Keratinocyte (primary cell): Measurements from ENCODE around the gene LACTBL1. TPM values are rescaled to one million over a fixed set of nuclear protein-coding genes. Genes with fewer than 3 reads are reported as not detected.

ENCODE experiments used
- DNase-seq: peaks from one replicate; pipeline ENCODE4 v3.0.0-alpha.2; 2011; ENCODE audit warnings: low read depth, missing footprints, low spot score
- FAIRE-seq: peaks from 2 replicates; lab custom pipeline; 2011; peaks lifted over from hg19 to GRCh38; lab: Jason Lieb, UNC
- H2AFZ ChIP-seq: 2 replicates; pipeline ENCODE4 v1.6.0; 2012; ENCODE audit warnings: low read length, control low read depth, inconsistent platforms; ENCODE audit not compliant: control insufficient read depth
- H3K27ac ChIP-seq: 2 replicates; pipeline ENCODE4 v1.5.1; 2011; ENCODE audit warnings: low read length; ENCODE audit not compliant: control insufficient read depth, insufficient read depth
- H3K27me3 ChIP-seq: 3 replicates; pipeline ENCODE4 v1.6.0; 2011; ENCODE audit warnings: low read length; ENCODE audit not compliant: control insufficient read depth, insufficient read depth; ENCODE audit errors: extremely low read depth
- H3K36me3 ChIP-seq, 2 experiments: 2 replicates in 1 of 2; 3 replicates in 1 of 2; pipeline ENCODE4 v1.5.1; 2011; ENCODE audit warnings: low read length in 2 of 2, mild to moderate bottlenecking in 1 of 2; ENCODE audit not compliant: control insufficient read depth in 2 of 2, insufficient read depth in 2 of 2; ENCODE audit errors: extremely low read depth in 1 of 2
- H3K4me1 ChIP-seq: 3 replicates; pipeline ENCODE4 v1.5.1; 2011; ENCODE audit warnings: low read length; ENCODE audit not compliant: control insufficient read depth, insufficient read depth; ENCODE audit errors: extremely low read depth
- H3K4me2 ChIP-seq: 3 replicates; pipeline ENCODE4 v1.6.0; 2011; ENCODE audit warnings: low read depth, low read length; ENCODE audit not compliant: control insufficient read depth, insufficient read depth; ENCODE audit errors: extremely low read depth
- H3K4me3 ChIP-seq, 3 experiments: fragments of 200-600 bp in 1 of 3; sonication (generic) in 1 of 3; 2 replicates in 2 of 3; 3 replicates in 1 of 3; pipeline ENCODE4 v1.5.1; 2011 to 2016; ENCODE audit warnings: low read length in 3 of 3, mild to moderate bottlenecking in 3 of 3, control low read depth in 2 of 3, inconsistent platforms in 1 of 3, low read depth in 1 of 3, mixed read lengths in 1 of 3, mixed run types in 1 of 3, moderate library complexity in 1 of 3; ENCODE audit not compliant: control insufficient read depth in 2 of 3, insufficient read depth in 2 of 3; ENCODE audit errors: extremely low read depth in 1 of 3
- H3K79me2 ChIP-seq: 2 replicates; pipeline ENCODE4 v1.6.0; 2012; ENCODE audit warnings: low read length; ENCODE audit not compliant: control insufficient read depth, insufficient read depth
- H3K9ac ChIP-seq: 3 replicates; pipeline ENCODE4 v1.6.0; 2011; ENCODE audit warnings: low read length; ENCODE audit not compliant: control insufficient read depth, insufficient read depth; ENCODE audit errors: extremely low read depth
- H3K9me1 ChIP-seq: 3 replicates; pipeline ENCODE4 v1.6.0; 2011; ENCODE audit warnings: low read length; ENCODE audit not compliant: control insufficient read depth, insufficient read depth; ENCODE audit errors: extremely low read depth
- H3K9me3 ChIP-seq: 2 replicates; pipeline ENCODE4 v1.5.1; 2012; ENCODE audit warnings: low read depth, low read length; ENCODE audit not compliant: control insufficient read depth
- H4K20me1 ChIP-seq: 3 replicates; pipeline ENCODE4 v1.6.0; 2011; ENCODE audit warnings: low read length; ENCODE audit not compliant: control insufficient read depth, insufficient read depth; ENCODE audit errors: extremely low read depth
- EZH2 ChIP-seq: IDR thresholded peaks from one replicate; pipeline ENCODE4 v1.6.1; 2012; ENCODE audit warnings: inconsistent platforms, mild to moderate bottlenecking, low read length, moderate library complexity
- dilution Hi-C: fragments of 300-500 bp; cut with MboI; formaldehyde crosslinking; loops from one replicate; pipeline ENCODE4 v1.7.0; 2020; ENCODE audit warnings: low sequenced_read_pairs; ENCODE audit not compliant: extremely low pct_ligation_motif_present
- polyA plus RNA-seq, 5 experiments: library from polyadenylated mRNA; depleted of rRNA in 3 of 5; stranded (reverse) in 3 of 5; stranded (forward) in 1 of 5; unstranded in 1 of 5; fragments of >200 nt; gene quantifications; 1 replicate in 1 of 5; 2 replicates in 3 of 5; 3 replicates in 1 of 5; pipeline versions ENCODE4 v1.2.1 to v1.2.3, GENCODE V29; 2011 to 2012; ENCODE audit warnings: missing spikeins in 2 of 5, low read depth in 1 of 5, low replicate concordance in 1 of 5
- TF ChIP-seq, protein P1 (sequence below), 3 experiments: IDR thresholded peaks in 1 of 3; conservative IDR thresholded peaks in 1 of 3; optimal IDR thresholded peaks in 1 of 3; 2 replicates in 2 of 3; 3 replicates in 1 of 3; pipeline versions ENCODE3 to v1.5.1; 2011; ENCODE audit warnings: low read length in 3 of 3, mild to moderate bottlenecking in 3 of 3, moderate library complexity in 2 of 3, control low read depth in 1 of 3, inconsistent platforms in 1 of 3; ENCODE audit not compliant: insufficient read depth in 2 of 3; ENCODE audit errors: extremely low read depth in 1 of 3

LACTBL1 gene
- polyA plus RNA-seq, 1 donor (not counting 4 experiments of a cell fraction or from before 2014, with no cell fraction given): not detected

DNA sequence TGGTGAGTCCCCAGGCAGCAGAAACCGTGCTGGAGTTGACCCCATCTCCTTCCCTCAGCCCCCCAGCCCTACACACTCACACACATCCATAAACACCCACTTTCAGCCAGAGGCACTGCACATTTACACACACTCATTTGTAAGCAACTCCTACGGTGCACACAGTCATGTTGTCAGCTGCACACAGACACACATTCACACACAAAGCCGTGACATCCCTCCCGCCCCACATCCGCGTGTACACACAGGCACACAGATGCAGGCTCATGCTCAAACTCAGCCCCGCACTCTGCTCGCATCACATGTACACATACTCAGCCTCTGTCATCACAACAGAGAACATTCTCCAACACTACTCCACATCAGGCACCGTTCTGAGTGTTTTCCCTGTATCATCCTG is 47.6 kb downstream of the LACTBL1 start:
- TF ChIP-seq, protein P1, sequence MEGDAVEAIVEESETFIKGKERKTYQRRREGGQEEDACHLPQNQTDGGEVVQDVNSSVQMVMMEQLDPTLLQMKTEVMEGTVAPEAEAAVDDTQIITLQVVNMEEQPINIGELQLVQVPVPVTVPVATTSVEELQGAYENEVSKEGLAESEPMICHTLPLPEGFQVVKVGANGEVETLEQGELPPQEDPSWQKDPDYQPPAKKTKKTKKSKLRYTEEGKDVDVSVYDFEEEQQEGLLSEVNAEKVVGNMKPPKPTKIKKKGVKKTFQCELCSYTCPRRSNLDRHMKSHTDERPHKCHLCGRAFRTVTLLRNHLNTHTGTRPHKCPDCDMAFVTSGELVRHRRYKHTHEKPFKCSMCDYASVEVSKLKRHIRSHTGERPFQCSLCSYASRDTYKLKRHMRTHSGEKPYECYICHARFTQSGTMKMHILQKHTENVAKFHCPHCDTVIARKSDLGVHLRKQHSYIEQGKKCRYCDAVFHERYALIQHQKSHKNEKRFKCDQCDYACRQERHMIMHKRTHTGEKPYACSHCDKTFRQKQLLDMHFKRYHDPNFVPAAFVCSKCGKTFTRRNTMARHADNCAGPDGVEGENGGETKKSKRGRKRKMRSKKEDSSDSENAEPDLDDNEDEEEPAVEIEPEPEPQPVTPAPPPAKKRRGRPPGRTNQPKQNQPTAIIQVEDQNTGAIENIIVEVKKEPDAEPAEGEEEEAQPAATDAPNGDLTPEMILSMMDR (optimal IDR thresholded peaks at IDR 0.05 in 1 of 3, IDR thresholded peaks at IDR 0.05 in 1 of 3, conservative IDR thresholded peaks at IDR 0.05 in 1 of 3; ENCODE audit: extremely low read depth in 1 of 3, insufficient read depth in 2 of 3, low read length in 3 of 3): no peak
- no peak for TF ChIP-seq EZH2
- peaks cover 3% of the 10 kb centered on the region for H3K27me3 ChIP-seq
- H3K4me1 ChIP-seq: no peaks in the 10 kb centered on the region
- H3K79me2 ChIP-seq: no peaks in the 10 kb centered on the region
- no peaks in the 10 kb centered on the region for H3K9me1 ChIP-seq
- H3K27ac ChIP-seq: no peak overlapping the region
- no peak overlapping the region for H3K4me2 ChIP-seq
- DNase-seq (no peak), FAIRE-seq (no peak)
- no peak overlapping the region for H3K4me3 ChIP-seq
- no peaks in the 10 kb centered on the region for H3K36me3 ChIP-seq
- H4K20me1 ChIP-seq: no peaks in the 10 kb centered on the region
- no peak overlapping the region for H3K9ac ChIP-seq
- no peaks in the 10 kb centered on the region for H3K9me3 ChIP-seq
- no peak overlapping the region for H2AFZ ChIP-seq
- dilution Hi-C loops: no loop called here

DNA sequence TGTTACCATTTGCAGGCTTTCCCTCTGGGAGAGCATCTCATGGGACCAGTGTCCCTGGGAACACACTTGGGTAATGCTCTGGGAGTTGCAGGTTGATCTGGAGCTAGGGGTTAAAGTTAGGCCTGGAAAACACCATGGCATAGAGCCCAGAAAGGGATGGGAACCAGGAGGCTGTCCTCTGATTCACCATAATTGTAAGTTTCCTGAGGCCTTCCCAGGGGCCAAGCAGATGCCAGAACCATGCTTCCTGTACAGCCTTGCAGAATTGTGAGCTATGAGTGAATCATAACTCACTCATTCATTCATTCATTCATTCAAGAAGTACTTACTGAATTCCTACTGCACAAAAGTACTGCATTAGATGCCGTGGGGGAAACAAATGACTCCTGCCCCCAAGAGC is 50.0 kb downstream of the LACTBL1 start:
- Histone ChIP-seq H3K27ac (no peak overlapping the region), H4K20me1 (no peaks in the 10 kb centered on the region), H3K4me1 (no peaks in the 10 kb centered on the region), H3K27me3 (peaks cover 3% of the 10 kb centered on the region), H3K4me2 (no peak overlapping the region), H3K79me2 (no peaks in the 10 kb centered on the region), H3K9ac (no peak overlapping the region), H3K4me3 (no peak overlapping the region), H2AFZ (no peak overlapping the region), H3K9me3 (no peaks in the 10 kb centered on the region), H3K9me1 (no peaks in the 10 kb centered on the region), H3K36me3 (no peaks in the 10 kb centered on the region)
- FAIRE-seq: no peak
- no peak for TF ChIP-seq EZH2
- TF ChIP-seq, protein P1 (optimal IDR thresholded peaks at IDR 0.05 in 1 of 3, IDR thresholded peaks at IDR 0.05 in 1 of 3, conservative IDR thresholded peaks at IDR 0.05 in 1 of 3; ENCODE audit: extremely low read depth in 1 of 3, insufficient read depth in 2 of 3, low read length in 3 of 3): no peak
- dilution Hi-C loops: no loop called here
- DNase-seq: no peak
